Fibroblast of the aortic adventitia (primary cell): Measurements from ENCODE around the gene GABRG3. TPM values are rescaled to one million over a fixed set of nuclear protein-coding genes. Genes with fewer than 3 reads are reported as not detected.

Experiments
- DNase-seq: peaks from one replicate; pipeline ENCODE4 v3.0.0-alpha.2; 2010; ENCODE audit warnings: low read depth
- H3K4me3 ChIP-seq: 2 replicates; pipeline ENCODE4 v1.5.1; 2011; ENCODE audit warnings: low read depth, mild to moderate bottlenecking, control low read depth, low read length, moderate library complexity
- total RNA-seq: library from RNA; depleted of rRNA; stranded (reverse); fragments of >200 nt; gene quantifications from 2 replicates; pipeline ENCODE4 v1.2.3, GENCODE V29; 2012; ENCODE audit warnings: low replicate concordance
- TF ChIP-seq, protein P1 (sequence below): IDR thresholded peaks from 2 replicates; pipeline ENCODE4 v1.5.1; 2011; ENCODE audit warnings: mild to moderate bottlenecking, low read length, control low read depth, inconsistent platforms; ENCODE audit not compliant: insufficient read depth

The GABRG3 gene
- total RNA-seq, 1 donor = not detected

DNA sequence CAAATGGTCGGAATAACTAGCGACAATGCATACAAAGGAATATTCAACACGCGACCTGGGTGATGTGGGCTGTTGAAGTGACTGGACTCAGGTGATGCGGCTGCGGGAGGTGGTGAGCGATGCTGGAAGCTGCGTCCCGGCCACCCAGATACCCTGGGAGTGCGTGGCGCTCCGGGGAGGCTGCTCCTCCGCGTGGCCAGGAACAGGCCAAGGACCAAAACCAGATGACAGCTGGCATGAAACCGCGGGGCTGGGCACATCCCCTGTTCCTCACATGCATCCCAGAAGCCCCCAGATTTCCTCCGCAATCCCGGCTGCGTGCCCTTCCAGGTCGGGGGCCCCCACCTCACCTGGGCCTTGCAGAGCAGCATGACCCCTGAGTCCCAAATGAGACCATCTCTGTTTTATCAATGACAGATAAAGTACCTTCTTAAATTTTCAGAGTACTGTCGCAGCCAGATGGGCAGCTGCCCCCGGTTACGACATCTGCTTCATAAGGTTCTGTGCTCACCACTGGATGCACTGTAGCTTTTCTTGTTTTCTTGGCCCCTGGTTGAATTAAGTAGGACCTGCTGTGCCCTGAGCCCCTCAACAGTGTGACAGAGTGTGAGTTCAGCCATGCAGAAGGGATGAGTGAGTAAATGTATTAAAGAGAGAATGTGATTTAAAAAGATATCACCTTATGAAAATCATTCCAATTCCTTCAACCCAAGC lies 278.2 kb downstream of the GABRG3 start:
- TF ChIP-seq, protein P1, sequence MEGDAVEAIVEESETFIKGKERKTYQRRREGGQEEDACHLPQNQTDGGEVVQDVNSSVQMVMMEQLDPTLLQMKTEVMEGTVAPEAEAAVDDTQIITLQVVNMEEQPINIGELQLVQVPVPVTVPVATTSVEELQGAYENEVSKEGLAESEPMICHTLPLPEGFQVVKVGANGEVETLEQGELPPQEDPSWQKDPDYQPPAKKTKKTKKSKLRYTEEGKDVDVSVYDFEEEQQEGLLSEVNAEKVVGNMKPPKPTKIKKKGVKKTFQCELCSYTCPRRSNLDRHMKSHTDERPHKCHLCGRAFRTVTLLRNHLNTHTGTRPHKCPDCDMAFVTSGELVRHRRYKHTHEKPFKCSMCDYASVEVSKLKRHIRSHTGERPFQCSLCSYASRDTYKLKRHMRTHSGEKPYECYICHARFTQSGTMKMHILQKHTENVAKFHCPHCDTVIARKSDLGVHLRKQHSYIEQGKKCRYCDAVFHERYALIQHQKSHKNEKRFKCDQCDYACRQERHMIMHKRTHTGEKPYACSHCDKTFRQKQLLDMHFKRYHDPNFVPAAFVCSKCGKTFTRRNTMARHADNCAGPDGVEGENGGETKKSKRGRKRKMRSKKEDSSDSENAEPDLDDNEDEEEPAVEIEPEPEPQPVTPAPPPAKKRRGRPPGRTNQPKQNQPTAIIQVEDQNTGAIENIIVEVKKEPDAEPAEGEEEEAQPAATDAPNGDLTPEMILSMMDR = no peak
- no peak overlapping the region for H3K4me3 ChIP-seq

DNA sequence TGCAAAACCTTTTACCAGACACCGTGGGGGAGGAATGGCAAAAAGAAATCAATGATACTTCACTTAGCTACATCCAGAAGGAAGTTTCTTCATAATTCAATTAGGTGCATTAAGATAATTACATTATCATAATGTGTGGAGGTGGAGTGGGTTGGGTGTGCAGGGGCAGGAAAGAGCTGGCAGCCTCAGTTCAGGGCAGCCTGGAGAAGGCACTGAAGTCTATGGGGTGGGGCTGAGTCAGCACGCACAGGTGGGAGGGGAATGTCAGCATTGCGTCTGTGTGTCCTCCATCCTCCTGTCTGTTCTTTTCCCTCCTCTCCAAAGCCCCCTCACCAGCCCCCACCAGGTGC lies 278.8 kb downstream of the GABRG3 start:
- no peak for DNase-seq
- TF ChIP-seq, protein P1 = no peak

More for the DNA sequence above, 278.2 kb downstream of the GABRG3 start:
- DNase-seq = no peak

DNA sequence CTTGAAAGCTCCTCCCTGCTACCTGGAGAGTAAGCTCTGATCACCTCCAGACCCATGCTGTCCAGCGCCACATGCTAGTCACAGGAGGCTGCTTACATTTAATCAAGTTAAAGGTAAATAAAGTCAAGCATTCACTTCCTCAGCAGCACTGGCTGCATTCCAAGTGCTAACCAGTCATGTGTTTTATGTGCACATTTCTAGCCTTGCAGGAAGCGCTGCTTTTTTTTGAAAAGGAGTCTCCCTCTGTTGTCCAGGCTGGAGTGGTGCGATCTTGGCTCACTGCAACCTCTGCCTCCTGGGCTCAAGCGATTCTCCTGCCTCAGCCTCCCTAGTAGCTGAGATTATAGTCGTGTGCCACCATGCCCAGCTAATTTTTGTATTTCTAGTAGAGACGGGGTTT lies 279.2 kb downstream of the GABRG3 start:
- DNase-seq = no peak
- no peak overlapping the region for H3K4me3 ChIP-seq
- TF ChIP-seq, protein P1 = no peak

More for the DNA sequence above, 278.8 kb downstream of the GABRG3 start:
- no peak overlapping the region for H3K4me3 ChIP-seq

DNA sequence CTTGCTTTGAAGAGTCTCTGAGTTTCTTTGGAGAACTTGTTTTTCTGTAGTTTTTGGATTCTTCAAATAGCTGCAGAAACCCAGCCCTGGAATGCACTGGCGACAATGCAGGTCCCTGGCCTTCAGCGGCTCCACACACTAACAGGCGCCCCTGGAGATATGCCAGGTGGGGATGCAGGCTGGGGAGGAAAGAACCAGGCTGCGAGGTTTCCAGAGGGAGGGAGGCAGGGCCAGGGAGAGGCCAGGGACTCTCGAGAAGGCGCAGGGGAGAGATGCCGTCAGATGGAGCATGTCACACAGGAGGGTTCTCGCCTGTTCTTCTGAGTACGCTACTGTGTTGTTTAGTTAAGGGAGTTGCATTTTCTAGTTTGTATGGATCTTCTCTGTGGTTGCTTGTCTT lies 283.1 kb downstream of the GABRG3 start:
- TF ChIP-seq, protein P1 = no peak
- H3K4me3 ChIP-seq = no peak overlapping the region
- DNase-seq = no peak

DNA sequence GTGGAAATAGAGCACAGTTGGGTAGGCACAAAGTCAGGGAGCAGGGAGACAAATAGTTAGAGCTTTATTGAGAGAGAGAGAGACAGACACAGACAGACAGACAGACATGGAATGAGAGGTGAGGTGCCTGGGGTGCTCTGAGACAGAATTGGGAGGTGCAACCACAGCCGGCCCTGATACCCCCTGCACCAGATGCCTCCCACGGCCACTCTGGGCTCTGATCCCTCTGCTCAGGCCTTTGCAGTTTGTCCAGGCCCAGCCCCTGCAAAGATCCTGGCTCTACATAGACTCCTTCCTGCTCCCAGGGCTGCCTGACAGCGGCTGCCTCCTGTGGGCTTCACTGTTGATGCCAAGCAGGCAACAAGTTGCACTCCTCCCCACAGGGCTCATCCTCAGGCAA lies 283.8 kb downstream of the GABRG3 start:
- no peak for DNase-seq
- TF ChIP-seq, protein P1 = no peak
- H3K4me3 ChIP-seq = no peak overlapping the region

DNA sequence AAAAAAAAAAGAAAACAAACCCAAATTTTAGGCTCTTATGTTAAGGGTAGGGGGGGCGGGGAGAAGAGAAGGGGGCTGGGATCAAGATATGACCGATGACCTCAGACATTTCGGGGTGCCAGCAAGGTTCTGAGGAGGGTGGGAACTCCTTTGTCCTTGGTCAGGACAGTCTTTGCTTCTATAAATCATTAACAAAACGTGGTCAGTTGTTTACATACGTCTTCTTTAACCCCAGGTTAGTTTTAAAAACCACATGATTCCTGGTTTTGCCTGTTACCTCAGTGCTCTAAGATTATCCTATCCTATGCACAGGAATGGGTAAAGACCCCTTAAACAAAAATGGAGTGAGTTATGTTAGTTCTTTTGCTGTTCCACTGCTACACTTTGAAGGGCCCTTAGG lies 285.5 kb downstream of the GABRG3 start:
- no peak overlapping the region for H3K4me3 ChIP-seq
- TF ChIP-seq, protein P1 = no peak
- DNase-seq = no peak

DNA sequence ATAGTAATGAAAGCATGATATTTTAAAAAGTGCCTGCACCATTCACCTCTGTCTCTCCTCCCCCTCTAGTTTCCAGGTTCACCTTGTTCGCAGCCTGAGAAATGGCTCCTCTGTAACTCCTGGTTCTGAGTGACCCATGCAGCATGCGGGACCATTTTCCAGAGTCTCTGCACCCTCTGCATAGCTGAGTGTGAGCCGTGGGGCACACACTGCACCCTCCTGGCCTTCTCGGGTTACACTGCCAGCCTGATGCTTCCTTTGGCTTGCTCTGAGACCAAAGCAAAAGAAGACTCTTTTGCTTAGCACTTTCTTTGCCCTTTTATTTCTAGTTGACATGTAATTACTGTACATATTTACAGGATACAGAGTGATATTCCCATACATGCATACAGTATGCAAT lies 287.3 kb downstream of the GABRG3 start:
- TF ChIP-seq, protein P1 = no peak
- H3K4me3 ChIP-seq = no peak overlapping the region
- no peak for DNase-seq
